GM23338 (cell line): Measurements from ENCODE around the gene ARR3. TPM values are rescaled to one million over a fixed set of nuclear protein-coding genes. Genes with fewer than 3 reads are reported as not detected.

ENCODE experiments used
- ATAC-seq: fragments of 200-7000 bp; cut with Tn5 transposase; 3 replicates; pipeline ENCODE4 v1.9.1; 2020
- DNase-seq: peaks from one replicate; pipeline ENCODE4 v3.0.0-alpha.2; 2015; ENCODE audit warnings: low spot score
- H2AFZ ChIP-seq: fragments of 200-600 bp; sonication (generic); 2 replicates; pipeline ENCODE4 v1.8.0; 2016; ENCODE audit warnings: antibody characterized with exemption, mild to moderate bottlenecking, moderate library complexity
- H3F3A ChIP-seq: fragments of 200-600 bp; sonication (generic); replicated peaks from 2 replicates; pipeline ENCODE4 v1.8.0; 2017; ENCODE audit warnings: antibody characterized with exemption, mixed run types, low read depth
- H3K27ac ChIP-seq: fragments of 200-600 bp; sonication (generic); 2 replicates; pipeline ENCODE4 v1.6.1; 2016; ENCODE audit warnings: low read depth
- H3K27me3 ChIP-seq: fragments of 200-600 bp; sonication (generic); 2 replicates; pipeline ENCODE4 v1.8.0; 2016; ENCODE audit warnings: mild to moderate bottlenecking, mixed run types, moderate library complexity; ENCODE audit not compliant: insufficient read depth
- H3K36me3 ChIP-seq: fragments of 200-600 bp; sonication (generic); 2 replicates; pipeline ENCODE4 v1.8.0; 2016; ENCODE audit warnings: mild to moderate bottlenecking; ENCODE audit not compliant: insufficient read depth
- H3K4me1 ChIP-seq: fragments of 200-600 bp; sonication (generic); 2 replicates; pipeline ENCODE4 v1.8.0; 2016; ENCODE audit warnings: mild to moderate bottlenecking, moderate library complexity; ENCODE audit not compliant: insufficient read depth
- H3K4me2 ChIP-seq: fragments of 200-600 bp; sonication (generic); 2 replicates; pipeline ENCODE4 v1.7.1; 2017; ENCODE audit warnings: mixed run types
- H3K4me3 ChIP-seq: fragments of 200-600 bp; sonication (generic); 2 replicates; pipeline ENCODE4 v1.6.1; 2016; ENCODE audit warnings: mixed run types
- H3K79me2 ChIP-seq: fragments of 200-600 bp; sonication (generic); replicated peaks from 2 replicates; pipeline ENCODE4 v1.8.0; 2017; ENCODE audit warnings: mild to moderate bottlenecking; ENCODE audit not compliant: insufficient read depth
- H3K9me2 ChIP-seq: fragments of 200-600 bp; sonication (generic); 2 replicates; pipeline ENCODE4 v1.8.0; 2017; ENCODE audit not compliant: insufficient read depth
- H4K20me1 ChIP-seq: fragments of 200-600 bp; sonication (generic); replicated peaks from 2 replicates; pipeline ENCODE4 v1.8.0; 2017; ENCODE audit warnings: mild to moderate bottlenecking; ENCODE audit not compliant: insufficient read depth
- H3K27ac Mint-ChIP-seq: 2 replicates; pipeline ENCODE4 v1.8.0; 2020; ENCODE audit warnings: inconsistent platforms, mild to moderate bottlenecking, moderate library complexity, mixed read lengths
- H3K27me3 Mint-ChIP-seq: 3 replicates; pipeline ENCODE4 v1.8.0; 2022; ENCODE audit warnings: low read depth, mild to moderate bottlenecking, moderate library complexity, mixed read lengths, inconsistent platforms; ENCODE audit not compliant: insufficient read depth, poor library complexity
- H3K36me3 Mint-ChIP-seq: 3 replicates; pipeline ENCODE4 v1.8.0; 2021; ENCODE audit warnings: low read depth, mild to moderate bottlenecking, inconsistent platforms, moderate library complexity, mixed read lengths
- H3K4me1 Mint-ChIP-seq: 3 replicates; pipeline ENCODE4 v1.8.0; 2020; ENCODE audit warnings: mild to moderate bottlenecking, inconsistent platforms, mixed read lengths
- H3K4me3 Mint-ChIP-seq: 3 replicates; pipeline ENCODE4 v1.8.0; 2021; ENCODE audit warnings: moderate library complexity, mild to moderate bottlenecking, inconsistent platforms, mixed read lengths
- H3K9me3 Mint-ChIP-seq: 3 replicates; pipeline ENCODE4 v1.8.0; 2020; ENCODE audit warnings: moderate library complexity, mild to moderate bottlenecking, inconsistent platforms, mixed read lengths
- CREB1 ChIP-seq: fragments of 250-450 bp; sonication (Bioruptor Pico); IDR thresholded peaks from 2 replicates; pipeline ENCODE4 v1.5.0; 2020; ENCODE audit warnings: low read depth, mild to moderate bottlenecking, moderate library complexity
- EZH2 ChIP-seq: fragments of 200-600 bp; sonication (generic); IDR thresholded peaks from one replicate; pipeline ENCODE4 v1.8.0; 2017; ENCODE audit warnings: antibody characterized with exemption, mild to moderate bottlenecking, low read depth; ENCODE audit not compliant: unreplicated experiment
- EZH2phosphoT487 ChIP-seq: fragments of 200-600 bp; sonication (generic); IDR thresholded peaks from one replicate; pipeline ENCODE4 v1.8.1; 2018; ENCODE audit warnings: antibody characterized with exemption; ENCODE audit not compliant: unreplicated experiment
- JUNB ChIP-seq: IDR thresholded peaks from one replicate; pipeline ENCODE4 v1.6.1; 2016; ENCODE audit warnings: antibody characterized with exemption; ENCODE audit not compliant: unreplicated experiment
- NANOG ChIP-seq: IDR thresholded peaks from 2 replicates; pipeline ENCODE4 v1.6.1; 2016; ENCODE audit warnings: antibody characterized with exemption, borderline replicate concordance
- POLR2AphosphoS5 ChIP-seq: IDR thresholded peaks from 2 replicates; pipeline ENCODE4 v1.6.1; 2016; ENCODE audit warnings: antibody characterized with exemption, low read depth
- STAT1 ChIP-seq: IDR thresholded peaks from one replicate; pipeline ENCODE4 v1.6.1; 2016; ENCODE audit warnings: antibody characterized with exemption; ENCODE audit not compliant: unreplicated experiment
- ZNF114 ChIP-seq: fragments of 250-450 bp; sonication (Bioruptor Pico); IDR thresholded peaks from 2 replicates; pipeline ENCODE4 v1.5.0; 2020; ENCODE audit warnings: mild to moderate bottlenecking, moderate library complexity
- ZNF331 ChIP-seq: fragments of 250-450 bp; sonication (Bioruptor Pico); IDR thresholded peaks from 2 replicates; pipeline ENCODE4 v1.5.0; 2020; ENCODE audit warnings: low read depth, mild to moderate bottlenecking, moderate library complexity
- polyA plus RNA-seq: library from polyadenylated mRNA; unstranded; fragments of >200 nt; fragmentation: Nextera tagmentation; extraction: Ambion mirVana; gene quantifications from 2 replicates; pipeline ENCODE4 v1.2.1, GENCODE V29; 2016
- total RNA-seq: library from RNA; depleted of rRNA; stranded (reverse); fragments of >200 nt; shearing (Covaris generic); gene quantifications from 2 replicates; pipeline ENCODE4 v1.2.3, GENCODE V29; 2014
- TF ChIP-seq, protein P1 (sequence below): IDR thresholded peaks from one replicate; pipeline ENCODE4 v1.6.1; 2018; ENCODE audit warnings: antibody characterized with exemption; ENCODE audit not compliant: unreplicated experiment
- TF ChIP-seq, protein P2 (sequence below), 2 experiments: fragments of 200-600 bp in 1 of 2; sonication (generic) in 1 of 2; conservative IDR thresholded peaks; 2 replicates each; pipeline versions ENCODE4 v1.5.1 to v1.6.1; 2016 to 2017; ENCODE audit warnings: antibody characterized with exemption in 2 of 2, low read depth in 2 of 2, mild to moderate bottlenecking in 2 of 2, moderate library complexity in 1 of 2
- TF ChIP-seq, protein P3 (sequence below): IDR thresholded peaks from 2 replicates; pipeline ENCODE4 v1.6.1; 2016; ENCODE audit warnings: antibody characterized with exemption

ARR3 gene
- total and polyA plus RNA-seq, 2 experiments from 2014 or later: not detected

DNA sequence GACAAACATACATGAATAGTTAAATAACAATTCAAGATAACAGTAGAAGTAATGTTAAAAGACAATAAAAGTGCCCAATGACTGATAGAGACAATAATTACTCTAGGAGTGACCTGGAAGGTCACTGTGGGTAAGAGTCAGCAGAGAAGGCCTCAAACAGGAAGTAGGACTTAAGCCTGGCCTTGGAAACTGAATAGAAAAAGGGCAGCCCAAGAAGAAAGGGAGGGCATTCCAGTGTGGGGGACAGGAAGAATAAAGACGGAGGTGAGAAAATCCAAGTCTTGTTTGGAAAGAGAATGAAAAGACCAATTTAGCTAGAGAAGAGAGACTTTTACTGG is 14.1 kb upstream of the ARR3 start (continued):
- TF ChIP-seq, protein P1, sequence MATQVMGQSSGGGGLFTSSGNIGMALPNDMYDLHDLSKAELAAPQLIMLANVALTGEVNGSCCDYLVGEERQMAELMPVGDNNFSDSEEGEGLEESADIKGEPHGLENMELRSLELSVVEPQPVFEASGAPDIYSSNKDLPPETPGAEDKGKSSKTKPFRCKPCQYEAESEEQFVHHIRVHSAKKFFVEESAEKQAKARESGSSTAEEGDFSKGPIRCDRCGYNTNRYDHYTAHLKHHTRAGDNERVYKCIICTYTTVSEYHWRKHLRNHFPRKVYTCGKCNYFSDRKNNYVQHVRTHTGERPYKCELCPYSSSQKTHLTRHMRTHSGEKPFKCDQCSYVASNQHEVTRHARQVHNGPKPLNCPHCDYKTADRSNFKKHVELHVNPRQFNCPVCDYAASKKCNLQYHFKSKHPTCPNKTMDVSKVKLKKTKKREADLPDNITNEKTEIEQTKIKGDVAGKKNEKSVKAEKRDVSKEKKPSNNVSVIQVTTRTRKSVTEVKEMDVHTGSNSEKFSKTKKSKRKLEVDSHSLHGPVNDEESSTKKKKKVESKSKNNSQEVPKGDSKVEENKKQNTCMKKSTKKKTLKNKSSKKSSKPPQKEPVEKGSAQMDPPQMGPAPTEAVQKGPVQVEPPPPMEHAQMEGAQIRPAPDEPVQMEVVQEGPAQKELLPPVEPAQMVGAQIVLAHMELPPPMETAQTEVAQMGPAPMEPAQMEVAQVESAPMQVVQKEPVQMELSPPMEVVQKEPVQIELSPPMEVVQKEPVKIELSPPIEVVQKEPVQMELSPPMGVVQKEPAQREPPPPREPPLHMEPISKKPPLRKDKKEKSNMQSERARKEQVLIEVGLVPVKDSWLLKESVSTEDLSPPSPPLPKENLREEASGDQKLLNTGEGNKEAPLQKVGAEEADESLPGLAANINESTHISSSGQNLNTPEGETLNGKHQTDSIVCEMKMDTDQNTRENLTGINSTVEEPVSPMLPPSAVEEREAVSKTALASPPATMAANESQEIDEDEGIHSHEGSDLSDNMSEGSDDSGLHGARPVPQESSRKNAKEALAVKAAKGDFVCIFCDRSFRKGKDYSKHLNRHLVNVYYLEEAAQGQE: no peak
- TF ChIP-seq CREB1 (CRISPR knock-in tag) (no peak), JUNB (no peak), NANOG (no peak), STAT1 (no peak), EZH2phosphoT487 (no peak), ZNF331 (no peak), EZH2 (no peak), ZNF114 (CRISPR knock-in tag) (no peak), POLR2AphosphoS5 (no peak)
- TF ChIP-seq, protein P2, sequence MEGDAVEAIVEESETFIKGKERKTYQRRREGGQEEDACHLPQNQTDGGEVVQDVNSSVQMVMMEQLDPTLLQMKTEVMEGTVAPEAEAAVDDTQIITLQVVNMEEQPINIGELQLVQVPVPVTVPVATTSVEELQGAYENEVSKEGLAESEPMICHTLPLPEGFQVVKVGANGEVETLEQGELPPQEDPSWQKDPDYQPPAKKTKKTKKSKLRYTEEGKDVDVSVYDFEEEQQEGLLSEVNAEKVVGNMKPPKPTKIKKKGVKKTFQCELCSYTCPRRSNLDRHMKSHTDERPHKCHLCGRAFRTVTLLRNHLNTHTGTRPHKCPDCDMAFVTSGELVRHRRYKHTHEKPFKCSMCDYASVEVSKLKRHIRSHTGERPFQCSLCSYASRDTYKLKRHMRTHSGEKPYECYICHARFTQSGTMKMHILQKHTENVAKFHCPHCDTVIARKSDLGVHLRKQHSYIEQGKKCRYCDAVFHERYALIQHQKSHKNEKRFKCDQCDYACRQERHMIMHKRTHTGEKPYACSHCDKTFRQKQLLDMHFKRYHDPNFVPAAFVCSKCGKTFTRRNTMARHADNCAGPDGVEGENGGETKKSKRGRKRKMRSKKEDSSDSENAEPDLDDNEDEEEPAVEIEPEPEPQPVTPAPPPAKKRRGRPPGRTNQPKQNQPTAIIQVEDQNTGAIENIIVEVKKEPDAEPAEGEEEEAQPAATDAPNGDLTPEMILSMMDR (conservative IDR thresholded peaks at IDR 0.05; ENCODE audit: low read depth in 2 of 2): no peak
- TF ChIP-seq, protein P3, sequence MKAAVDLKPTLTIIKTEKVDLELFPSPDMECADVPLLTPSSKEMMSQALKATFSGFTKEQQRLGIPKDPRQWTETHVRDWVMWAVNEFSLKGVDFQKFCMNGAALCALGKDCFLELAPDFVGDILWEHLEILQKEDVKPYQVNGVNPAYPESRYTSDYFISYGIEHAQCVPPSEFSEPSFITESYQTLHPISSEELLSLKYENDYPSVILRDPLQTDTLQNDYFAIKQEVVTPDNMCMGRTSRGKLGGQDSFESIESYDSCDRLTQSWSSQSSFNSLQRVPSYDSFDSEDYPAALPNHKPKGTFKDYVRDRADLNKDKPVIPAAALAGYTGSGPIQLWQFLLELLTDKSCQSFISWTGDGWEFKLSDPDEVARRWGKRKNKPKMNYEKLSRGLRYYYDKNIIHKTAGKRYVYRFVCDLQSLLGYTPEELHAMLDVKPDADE: no peak

DNA sequence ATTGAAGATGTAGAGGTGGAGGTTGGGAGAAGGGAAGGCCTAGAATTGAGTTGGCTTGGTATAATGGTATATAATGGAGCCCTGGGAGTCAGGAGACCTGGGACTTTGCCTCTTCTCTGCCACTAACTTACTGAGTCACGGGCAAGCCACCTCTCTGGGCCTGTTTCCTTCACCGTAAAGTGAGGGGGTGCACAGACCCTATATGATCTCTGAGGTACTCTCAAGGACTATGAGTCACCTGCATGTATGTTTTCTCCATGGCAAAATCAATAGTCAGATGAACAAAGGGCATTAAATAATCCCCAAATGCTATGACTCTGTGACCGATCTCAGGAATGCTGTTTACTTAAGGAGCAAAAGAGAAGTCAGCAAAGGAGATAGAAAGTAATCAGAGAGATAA is 13.2 kb upstream of the ARR3 start:
- H3K9me3 Mint-ChIP-seq: no peaks in the 10 kb centered on the region
- H3K9me2 ChIP-seq: 0 out of 2 replicates have a peak, but pooled peaks cover 6% of the 10 kb centered on the region
- H3K4me3 Mint-ChIP-seq: no peak overlapping the region
- no peak for TF ChIP-seq CREB1 (CRISPR knock-in tag)
- no peak for TF ChIP-seq JUNB
- TF ChIP-seq, protein P1: no peak
- TF ChIP-seq NANOG: no peak
- TF ChIP-seq, protein P2 (conservative IDR thresholded peaks at IDR 0.05; ENCODE audit: low read depth in 2 of 2): no peak
- TF ChIP-seq EZH2phosphoT487: no peak
- TF ChIP-seq STAT1: no peak
- TF ChIP-seq POLR2AphosphoS5: no peak
- no peak overlapping the region for H3K4me3 ChIP-seq
- peaks cover 3% of the 10 kb centered on the region; the same call in 1 of the 2 replicates for H3K4me1 ChIP-seq
- H3K27ac ChIP-seq: no peak overlapping the region
- H3K4me1 Mint-ChIP-seq: peaks cover 26% of the 10 kb centered on the region
- DNase-seq (no peak), ATAC-seq (no peak)
- no peaks in the 10 kb centered on the region for H3K36me3 Mint-ChIP-seq
- H3K27me3 ChIP-seq: no peaks in the 10 kb centered on the region
- H3K4me2 ChIP-seq: no peak overlapping the region
- peaks cover 2% of the 10 kb centered on the region for H3K27me3 Mint-ChIP-seq
- no peaks in the 10 kb centered on the region for H3K36me3 ChIP-seq
- H3K27ac Mint-ChIP-seq: no peak overlapping the region
- no peaks in the 10 kb centered on the region for H3K79me2 ChIP-seq
- no peak overlapping the region for H2AFZ ChIP-seq
- H4K20me1 ChIP-seq: no peaks in the 10 kb centered on the region
- H3F3A ChIP-seq: no peaks in the 10 kb centered on the region
